HG03521 (cell line): ENCODE measurements around the gene DENND5A.

ENCODE experiments used
- ATAC-seq: cut with Tn5 transposase; IDR thresholded peaks from one replicate; pipeline ENCODE4 v1.9.1; 2021; ENCODE audit warnings: mild to moderate bottlenecking, moderate library complexity; ENCODE audit not compliant: unreplicated experiment

The DENND5A gene

DNA sequence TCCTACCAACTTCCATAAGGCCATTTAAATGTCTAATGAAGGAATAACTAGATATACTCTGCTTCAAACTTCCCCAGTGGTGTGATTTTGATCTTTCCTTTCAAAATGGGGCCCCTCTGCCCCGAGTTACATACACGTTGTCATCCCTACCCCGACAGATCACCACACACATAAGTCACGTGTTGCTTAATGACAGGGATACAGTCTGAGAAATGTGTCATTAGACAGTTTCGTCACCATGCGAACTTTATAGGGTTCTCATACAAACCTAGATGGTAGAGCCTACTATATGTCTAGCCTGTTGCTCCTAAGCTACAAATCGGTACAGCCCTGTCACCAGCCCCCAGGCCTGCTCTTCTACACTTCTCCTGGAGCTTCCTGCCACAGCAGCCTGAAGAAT, 124.0 kb downstream of the DENND5A start:
- ATAC-seq = no peak

DNA sequence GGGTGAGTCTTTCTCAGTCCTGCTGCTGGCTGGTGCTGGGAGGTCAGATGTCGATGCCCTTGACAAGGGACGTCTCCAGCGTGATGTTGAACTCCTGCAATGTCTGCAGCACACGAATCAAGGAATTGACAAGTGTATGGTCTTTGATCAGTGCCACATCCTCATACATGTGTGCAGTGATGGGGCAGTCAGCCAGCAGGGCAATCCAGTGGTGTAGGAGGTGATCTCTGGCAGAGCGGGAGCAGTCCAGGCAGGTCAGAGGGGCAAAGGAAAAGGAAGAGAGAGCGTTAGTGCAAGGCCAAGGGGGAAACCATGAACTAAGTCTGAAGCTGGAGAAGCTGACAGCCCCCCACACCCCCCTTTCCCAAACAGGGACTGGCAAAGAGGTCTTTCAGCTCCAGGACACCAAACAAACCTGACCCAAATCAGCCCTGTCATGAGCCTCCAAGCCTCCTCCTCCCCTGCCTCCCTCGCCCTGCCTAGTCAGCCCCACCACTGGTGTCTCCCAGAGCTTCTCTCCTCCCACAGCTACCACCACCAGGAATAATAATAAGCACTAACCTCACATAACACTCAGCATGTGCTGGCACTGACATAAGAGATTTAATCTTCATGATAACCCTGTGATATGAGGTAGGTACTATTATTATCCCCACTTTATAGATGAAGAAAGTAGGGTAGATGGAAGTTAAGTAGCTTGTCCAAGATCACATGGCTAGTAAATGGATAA, 125.4 kb downstream of the DENND5A start:
- no peak for ATAC-seq

GRCh38 chr11:9138612-9139579, 126.3 kb downstream of the DENND5A start:
- ATAC-seq = no peak

GRCh38 chr11:9138133-9138453, 127.1 kb downstream of the DENND5A start:
- ATAC-seq = no peak

GRCh38 chr11:9137293-9138132, 127.6 kb downstream of the DENND5A start:
- peak; percentile 94 for ATAC-seq

DNA sequence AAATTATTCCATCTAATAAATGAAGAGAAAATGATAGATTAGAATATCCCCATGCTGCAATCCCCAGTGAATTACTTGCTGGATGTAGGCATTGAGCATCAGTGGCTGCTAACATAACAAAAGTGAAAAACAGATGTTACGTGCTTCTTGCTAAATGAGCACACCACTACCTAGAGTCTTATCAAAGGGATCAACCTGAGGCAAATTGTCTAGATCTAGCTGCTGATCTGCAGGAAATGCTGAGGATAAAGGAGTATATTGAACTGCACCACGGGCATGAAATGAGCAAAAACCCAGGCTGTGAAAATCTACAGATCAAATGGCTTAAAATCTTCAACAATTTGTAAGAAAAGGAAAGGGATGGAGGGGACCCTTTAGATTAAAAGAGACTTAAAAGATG, 128.4 kb downstream of the DENND5A start:
- ATAC-seq = no peak

DNA sequence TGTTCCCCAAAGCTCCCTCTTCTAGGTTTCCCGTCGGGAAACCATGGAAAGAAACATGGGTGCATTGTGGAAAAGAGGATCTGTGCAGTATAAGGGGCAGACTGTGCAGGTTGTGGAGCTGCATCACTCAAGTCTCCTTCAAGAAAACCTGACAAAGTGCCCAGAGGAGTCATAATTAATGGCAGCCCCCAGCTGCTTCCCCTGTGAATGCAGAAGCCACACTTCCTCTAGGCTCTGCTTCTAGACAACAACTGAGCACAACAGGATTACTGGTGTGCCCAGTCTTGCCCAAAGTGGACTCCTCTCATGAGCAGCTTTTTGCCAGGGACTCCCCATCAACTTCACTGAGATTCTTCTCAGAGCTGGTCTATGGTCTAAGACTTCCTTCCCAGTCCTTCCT, 131.2 kb downstream of the DENND5A start:
- no peak for ATAC-seq

GRCh38 chr11:9132203-9132878, 132.8 kb downstream of the DENND5A start:
- no peak for ATAC-seq

GRCh38 chr11:9130297-9130696, 134.9 kb downstream of the DENND5A start:
- ATAC-seq = no peak

GRCh38 chr11:9126636-9127035, 138.5 kb downstream of the DENND5A start:
- ATAC-seq = no peak

DNA sequence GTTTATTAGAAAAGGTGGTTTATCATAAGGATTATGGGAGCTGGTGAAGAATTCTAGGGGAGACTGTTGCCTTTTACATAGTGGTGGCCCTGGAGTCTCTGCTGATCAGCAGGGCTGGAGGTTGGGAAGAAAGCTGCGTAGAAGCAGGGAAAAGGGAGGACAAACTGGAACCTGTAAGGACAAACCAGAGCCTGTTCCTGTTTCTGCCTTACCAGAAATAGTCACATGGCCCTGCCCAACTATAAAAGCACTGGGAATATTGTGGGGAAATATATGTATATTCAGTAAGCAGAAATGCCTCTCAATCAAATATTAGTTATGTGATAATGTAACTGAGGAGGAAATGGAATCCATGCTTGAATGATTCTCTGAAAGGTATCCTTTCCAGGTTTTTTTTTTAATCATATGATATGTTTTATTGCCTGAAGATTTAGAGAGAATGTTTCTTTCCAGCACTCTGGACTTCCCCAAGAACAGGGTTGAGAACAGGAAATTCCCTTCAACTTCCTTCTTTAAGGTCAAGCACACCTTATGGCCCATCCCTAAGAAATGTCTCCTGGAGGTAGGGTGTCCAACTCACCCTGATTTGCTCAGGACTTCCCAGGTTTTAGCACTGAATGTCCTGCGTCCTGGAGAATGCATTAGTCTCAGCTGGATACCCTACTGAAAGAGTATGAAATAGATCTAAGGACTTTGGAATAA, 139.8 kb downstream of the DENND5A start:
- no peak for ATAC-seq

DNA sequence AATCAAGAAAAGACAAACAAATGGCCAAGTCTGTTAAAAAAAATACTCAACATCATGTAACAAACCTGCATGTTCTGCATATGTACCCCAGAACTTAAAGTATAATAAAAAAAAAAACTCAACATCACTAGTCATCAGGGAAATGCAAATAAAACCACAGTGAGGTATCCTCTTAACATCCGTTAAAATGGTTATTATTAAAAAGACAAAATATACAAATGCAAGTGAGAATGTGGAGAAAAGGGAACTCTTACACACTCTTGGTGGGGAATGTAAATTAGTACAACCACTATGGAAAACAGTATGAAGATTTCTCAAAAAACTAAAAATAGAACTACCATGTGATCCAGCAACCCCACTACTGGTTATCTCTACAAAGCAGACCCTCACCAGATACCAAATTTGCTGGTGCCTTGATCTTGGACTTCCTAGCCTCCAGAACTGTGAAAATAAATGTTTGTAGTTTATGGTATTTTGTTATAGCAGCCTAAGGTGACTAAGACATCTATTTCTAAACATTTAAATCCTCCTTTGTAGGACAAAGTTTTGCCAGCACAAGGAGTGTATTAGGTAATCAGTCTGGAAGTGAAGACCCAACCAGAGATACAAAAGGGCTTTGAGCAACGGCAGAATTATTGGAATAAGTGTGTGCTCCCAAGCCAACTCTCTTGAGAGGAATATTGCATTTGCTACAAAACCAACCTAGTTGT, 141.4 kb downstream of the DENND5A start:
- no peak for ATAC-seq

DNA sequence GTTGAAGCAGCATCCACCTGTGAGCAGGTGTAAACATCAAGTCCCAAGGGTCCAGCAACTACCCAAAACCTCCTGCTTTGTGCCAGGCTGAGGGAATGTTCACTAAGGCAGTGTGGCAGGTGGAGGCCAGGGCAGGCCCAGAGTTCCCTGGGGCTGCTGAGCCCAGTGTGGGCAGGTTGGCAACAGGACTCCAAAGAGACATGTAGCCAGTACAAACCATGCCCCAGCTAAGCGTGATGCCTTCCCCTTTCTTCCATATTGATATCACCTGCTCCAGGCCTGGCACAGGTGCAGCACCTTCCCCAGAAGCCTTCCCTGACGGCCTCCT, 143.7 kb downstream of the DENND5A start:
- no peak for ATAC-seq

GRCh38 chr11:9120664-9121468, 144.3 kb downstream of the DENND5A start:
- no peak for ATAC-seq

DNA sequence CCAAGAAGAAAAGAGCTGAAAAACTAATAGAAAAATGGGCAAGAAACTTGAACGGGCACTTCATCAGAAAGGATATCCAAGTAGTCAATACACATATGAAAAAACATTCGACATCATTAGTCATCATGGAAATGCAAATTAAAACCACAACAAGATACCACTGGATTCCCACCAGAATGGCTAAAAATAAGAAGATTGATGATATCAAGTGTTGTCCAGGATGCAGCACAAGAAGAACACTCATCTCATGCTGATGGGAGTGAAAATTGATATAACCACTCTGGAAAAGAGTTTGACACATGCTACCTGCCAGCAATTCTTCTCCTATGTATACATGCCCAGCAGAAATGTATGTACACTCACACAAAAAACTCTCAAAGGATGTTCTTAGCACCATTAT, 146.9 kb downstream of the DENND5A start:
- no peak for ATAC-seq

DNA sequence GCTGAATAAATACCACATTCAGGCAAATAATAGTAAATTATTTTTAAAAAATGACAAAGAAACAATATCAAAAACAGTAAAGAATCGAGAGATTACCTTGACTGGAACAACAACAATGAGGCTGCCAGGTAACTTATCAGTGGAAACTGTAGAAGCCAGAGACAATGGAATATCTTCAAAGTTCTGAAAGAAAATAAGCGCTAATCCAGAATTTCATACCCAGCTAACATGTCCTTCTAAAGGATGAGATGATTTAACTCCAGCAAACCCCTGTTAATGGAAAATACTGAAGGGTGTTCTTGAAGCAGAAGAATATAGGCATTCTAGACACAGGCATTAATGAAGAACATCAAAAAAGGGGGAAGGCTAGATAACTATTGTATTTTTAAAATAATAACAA, 153.1 kb downstream of the DENND5A start:
- ATAC-seq = no peak

DNA sequence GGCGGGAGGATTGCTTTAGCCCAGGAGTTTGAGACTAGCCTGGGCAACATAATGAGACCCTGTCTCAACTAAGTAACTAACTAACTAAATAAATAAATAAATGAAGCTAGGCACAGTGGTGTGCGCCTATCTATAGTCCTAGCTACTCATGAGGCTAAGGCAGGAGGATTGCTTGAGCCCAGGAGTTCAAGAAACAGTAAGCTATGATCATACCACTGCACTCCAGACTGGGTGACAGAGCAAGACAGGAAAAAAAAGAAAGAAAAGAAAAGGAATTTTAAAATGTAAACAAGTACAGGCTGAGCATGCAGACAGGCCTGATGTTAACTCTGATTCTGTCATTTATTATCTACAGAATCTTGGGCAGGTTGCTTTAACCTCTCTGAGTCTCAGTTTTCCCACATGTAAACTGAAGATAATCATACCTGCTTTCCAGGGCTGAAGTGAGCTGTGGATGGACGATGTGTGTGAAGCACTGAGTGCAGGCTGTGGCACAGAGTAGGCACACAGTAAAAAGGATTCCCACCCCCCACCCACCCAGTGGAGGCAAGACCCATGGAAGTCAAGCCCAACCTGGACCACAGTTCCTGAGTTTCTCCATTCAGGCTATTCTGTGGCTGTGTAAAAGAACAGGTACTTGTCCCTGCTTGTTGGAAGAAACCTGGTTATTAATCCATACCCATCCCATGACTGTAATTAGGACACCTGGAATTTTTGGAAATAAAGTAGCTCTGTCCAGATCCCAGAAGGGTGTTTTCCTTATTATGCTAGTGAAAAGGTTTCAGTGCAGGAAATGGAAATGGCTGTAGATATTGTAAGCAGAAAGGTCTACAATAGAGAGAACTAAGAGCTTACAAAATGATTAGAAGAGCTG, 155.1 kb downstream of the DENND5A start:
- no peak for ATAC-seq

DNA sequence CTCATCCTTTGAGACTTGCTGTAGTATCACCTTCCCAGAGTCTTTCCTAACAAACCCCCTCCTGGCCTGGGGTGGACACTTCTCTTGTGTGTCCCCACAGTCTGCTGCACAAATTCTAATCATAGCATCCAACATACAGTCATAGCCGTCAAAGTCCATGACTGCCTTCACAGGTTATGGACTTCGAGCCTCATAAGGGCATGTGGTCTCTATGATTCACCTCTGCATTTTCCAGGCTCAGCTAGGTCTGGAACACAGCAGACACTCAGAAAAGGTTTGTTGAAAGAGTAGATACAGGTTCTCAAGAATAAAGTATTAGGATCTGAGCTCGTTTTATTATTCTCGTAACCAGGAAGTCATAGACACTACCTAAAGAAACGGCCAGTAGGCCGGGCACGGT, 160.6 kb downstream of the DENND5A start:
- ATAC-seq = no peak
